Measurements from ENCODE around the gene SETD1B.
"Not testable (repeated sequence)": the region's sequence is repeated elsewhere in the genome, so short reads cannot be mapped to it uniquely, and the experiment has no call there.

Gene SETD1B

DNA sequence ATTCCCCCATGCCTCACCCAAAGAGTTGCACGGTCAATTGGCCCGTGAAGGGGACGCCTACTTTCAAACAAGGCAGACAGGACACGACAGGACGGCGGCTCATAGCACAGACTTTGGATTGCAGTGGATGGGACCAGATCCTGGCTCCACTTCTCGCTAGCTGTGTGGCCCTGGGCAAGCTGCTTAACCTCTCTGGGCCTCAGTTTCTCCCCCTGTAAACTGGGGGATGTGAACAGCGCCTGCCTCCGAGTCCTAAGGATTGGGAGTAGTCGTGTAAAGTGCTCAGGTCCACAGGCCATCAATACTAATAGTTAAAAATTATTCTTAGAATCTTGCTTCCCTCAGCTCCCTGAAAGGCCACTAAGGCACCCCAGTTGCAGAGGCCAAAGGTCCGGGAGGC lies 23.4 kb upstream of the SETD1B start:
- DNase-seq (ENCODE audit: low read depth): no peak

DNA sequence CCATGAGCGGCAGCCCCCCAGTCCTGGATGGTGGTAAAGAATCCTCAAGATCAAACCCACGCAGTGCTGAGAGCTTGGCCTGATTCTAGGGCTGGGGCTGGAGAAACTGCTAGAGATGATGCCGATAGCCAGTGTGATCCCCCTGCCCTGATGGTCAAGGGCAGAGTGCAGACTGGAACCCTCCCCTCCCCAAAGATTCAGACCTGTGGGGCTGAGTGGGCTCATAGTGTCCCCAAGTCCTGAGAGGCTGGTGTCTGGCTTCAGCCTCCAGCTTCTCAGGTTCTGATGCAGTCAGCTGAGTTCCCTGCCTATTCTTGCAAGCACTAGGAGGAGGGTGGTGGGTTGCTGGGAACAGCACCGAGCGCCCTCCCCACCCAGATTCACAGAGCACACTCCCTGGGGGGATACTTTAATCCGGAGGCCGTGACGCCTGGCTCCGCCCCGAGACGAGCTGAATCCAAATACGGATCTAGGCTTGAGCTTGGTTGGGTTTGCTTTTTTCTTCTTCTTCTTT lies 22.3 kb upstream of the SETD1B start:
- DNase-seq (ENCODE audit: low read depth): no peak

DNA sequence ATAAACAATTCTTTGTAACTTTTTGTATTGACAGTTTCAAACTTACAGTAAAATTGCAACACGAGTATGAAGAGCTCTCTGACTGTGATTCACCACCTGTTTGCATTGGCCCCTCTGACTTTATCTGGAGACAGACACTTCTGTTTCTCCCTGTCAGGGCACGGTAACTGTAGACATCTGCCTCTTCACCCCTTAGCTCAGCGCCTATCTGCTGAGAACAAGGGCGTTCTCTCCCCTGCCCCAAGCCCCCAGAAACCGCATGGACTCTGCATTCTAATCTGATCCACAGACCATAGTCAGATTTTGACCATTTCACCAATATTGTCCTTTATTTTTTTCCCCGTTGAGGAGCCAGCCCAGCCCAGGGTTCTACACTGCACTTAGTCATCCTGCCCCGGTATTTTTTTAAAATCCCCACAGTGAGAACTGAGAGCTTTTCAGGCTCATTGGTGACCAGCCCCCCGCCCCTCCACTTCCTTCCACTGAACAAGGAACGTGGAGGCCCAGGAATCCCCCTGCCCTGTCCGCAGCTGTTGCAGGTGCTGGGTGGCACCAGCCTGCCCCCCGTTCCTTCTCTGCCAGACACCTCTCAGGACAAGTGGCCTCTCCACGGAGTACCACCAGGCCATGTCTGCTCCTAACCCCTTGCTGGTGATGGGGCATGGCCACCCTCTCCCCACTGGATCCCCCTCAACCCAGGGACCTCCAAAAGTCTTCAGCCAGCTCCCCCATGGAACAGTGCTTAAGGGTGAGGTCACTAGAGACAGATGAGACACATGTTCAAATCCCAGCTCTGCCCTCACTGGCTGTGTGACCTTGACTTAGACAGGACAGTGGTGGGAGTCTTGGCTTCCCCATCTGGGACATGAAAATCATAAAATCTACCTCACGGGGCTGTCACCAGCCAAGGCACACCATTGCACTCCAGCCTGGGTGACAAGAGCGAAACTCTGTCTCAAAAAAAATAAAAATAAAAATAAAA lies 21.5 kb upstream of the SETD1B start:
- peak; percentile 58 for DNase-seq (ENCODE audit: low read depth)

DNA sequence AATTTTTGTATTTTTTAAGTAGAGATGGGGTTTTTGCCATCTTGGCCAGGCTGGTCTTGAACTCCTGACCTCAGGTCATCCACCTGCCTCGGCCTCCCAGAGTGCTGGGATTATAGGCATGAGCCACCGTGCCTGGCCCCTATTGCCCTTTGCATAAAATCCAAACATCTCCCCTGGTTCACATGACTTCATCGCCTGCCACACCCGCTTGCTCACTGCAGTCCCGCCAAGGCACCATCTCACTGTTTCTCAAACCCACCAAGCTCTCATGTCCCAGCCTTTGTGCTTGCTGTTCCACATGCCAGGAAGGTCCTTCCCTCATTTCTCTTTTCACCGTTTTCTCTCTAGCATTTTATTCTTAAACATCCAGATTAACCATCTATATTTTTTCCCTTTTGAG lies 20.0 kb upstream of the SETD1B start:
- DNase-seq (ENCODE audit: low read depth): peak; percentile 66

DNA sequence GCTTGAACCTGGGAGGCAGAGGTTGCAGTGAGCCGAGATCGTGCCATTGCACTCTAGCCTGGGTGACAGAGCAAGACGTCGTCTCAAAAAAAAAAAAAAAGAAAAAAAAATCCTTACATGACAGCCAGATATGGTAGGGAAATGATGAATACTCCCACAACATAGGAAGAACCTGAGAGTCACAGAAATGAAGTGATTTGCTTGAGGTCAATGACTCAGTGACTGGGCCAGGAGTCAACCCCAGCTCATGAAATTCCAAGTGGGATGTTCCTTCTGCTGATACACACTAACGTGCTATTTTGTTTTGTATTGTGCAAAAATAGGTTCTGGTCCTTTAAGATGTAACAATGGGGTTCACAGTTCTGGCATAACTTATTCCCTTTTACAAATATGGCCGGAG lies 19.3 kb upstream of the SETD1B start:
- DNase-seq (ENCODE audit: low read depth): peak; percentile 98

DNA sequence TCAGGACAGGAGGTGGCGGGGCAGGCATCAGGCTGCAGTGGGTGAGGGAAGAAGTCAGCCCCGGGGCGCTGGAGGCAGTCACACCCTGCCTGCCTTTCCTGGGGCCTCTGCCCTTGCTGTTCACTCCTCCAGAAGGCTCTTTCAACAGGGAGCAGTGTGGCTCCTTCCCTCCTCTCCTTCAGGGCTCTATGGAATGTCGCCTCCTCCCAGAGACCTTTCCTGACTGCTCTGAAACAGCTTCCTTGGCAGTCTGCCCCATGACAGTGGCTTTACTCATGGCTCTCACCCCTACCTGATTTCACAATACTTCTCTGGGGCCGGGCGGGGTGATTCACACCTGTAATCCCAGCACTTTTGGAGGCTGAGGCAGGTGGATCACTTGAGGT lies 17.4 kb upstream of the SETD1B start:
- peak; percentile 99 for DNase-seq (ENCODE audit: low read depth)

DNA sequence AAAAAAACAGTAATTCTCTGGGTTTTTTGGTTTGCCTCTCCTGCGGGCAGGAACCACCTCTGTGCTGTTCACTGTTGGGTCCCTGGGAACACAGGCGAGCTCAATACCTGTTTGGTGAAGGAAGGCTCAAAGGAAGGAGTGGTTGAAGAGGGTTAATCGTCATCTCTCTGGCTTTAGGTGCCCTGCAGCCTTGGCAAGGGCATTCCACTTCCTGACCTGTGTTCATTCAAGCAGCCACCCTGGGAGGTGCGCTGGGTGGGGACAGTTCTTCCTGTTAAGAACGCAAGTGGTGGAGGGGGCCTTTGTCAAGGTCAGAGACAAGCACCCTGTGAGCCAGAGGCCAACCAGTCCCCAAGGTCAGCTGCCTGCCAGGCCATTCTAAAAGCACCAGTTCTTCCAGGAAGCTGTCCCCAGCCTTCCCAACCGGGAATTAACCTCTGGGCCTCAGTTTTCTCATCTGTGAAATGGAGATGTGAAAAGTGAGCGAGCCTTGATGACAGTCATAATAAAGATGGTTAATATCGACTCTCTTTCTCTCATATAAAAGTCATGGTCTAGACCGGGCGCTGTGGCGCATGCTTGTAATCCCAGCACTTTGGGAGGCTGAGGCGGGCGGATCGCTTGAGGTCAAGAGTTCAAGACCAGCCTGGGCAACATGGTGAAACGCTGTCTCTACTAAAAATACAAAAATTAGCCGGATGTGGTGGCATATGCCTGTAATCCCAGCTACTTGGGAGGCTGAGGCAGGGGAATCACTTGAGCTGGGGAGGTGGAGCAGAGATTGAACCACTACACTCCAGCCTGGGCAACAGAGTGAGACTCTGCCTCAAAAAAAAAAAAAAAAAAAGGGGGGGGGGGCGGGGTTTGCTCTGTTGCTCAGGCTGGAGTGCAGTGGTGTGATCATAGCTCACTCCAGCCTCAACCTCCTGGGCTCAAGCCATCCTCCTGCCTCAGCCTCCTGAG lies 16.5 kb upstream of the SETD1B start:
- no peak for DNase-seq (ENCODE audit: low read depth)

DNA sequence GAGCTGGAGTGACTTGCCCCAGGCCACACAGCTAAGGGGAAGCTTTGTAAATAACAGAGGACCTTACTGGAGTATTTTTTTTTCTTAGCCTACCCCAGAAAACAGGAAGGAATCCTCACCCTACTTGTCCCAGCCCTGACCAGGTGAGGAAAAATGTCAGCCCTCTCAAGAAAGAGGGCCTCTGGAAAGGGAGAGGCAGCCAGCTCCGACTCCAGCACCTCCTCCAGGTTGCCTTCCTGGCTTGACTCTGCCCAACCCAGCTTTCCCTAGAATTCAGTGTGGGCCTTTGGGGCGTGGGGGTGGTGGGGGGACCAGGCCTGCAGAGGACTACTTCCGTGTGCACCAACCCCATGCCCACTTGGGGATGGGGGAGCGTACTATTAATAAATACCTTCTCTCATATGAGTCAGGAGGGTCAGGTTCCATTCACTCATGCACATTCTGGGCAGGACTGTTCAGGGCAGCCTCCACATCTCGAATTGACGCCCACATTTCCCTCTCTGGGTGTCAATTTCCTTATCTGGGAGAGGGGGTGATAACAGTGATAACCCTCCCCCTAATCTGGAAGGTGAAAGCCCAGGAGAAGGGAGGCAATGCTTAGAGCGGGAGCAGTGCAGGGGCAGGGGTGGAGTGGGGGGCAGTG lies 15.5 kb upstream of the SETD1B start:
- no peak for DNase-seq (ENCODE audit: low read depth)

DNA sequence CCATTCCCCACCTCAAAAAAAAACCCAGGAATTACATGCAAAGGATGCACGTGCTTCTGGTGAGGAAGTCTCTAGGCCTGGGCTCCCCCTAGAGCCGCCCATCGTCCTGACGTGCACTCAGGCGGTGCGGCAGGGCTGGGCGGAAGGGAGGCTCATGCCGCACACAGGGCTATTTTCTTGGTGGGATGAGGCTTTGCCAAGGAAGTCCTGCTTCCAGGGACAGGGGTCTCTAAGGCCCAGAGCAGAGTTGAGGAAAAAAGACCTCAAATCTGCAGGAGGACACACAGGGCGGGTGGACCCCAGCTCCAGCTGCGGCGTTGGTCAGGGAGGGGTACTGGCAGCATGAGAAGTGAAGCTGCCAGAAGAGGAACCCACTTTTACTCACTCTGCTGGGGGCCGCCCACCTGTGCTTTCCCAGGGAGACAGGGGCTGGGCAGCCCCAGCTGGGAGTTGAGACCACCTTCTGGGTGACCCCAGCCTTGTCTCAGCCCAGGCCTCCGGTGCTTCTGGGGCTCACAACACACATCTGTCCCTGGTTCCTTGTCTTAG lies 14.5 kb upstream of the SETD1B start:
- DNase-seq (ENCODE audit: low read depth): no peak

DNA sequence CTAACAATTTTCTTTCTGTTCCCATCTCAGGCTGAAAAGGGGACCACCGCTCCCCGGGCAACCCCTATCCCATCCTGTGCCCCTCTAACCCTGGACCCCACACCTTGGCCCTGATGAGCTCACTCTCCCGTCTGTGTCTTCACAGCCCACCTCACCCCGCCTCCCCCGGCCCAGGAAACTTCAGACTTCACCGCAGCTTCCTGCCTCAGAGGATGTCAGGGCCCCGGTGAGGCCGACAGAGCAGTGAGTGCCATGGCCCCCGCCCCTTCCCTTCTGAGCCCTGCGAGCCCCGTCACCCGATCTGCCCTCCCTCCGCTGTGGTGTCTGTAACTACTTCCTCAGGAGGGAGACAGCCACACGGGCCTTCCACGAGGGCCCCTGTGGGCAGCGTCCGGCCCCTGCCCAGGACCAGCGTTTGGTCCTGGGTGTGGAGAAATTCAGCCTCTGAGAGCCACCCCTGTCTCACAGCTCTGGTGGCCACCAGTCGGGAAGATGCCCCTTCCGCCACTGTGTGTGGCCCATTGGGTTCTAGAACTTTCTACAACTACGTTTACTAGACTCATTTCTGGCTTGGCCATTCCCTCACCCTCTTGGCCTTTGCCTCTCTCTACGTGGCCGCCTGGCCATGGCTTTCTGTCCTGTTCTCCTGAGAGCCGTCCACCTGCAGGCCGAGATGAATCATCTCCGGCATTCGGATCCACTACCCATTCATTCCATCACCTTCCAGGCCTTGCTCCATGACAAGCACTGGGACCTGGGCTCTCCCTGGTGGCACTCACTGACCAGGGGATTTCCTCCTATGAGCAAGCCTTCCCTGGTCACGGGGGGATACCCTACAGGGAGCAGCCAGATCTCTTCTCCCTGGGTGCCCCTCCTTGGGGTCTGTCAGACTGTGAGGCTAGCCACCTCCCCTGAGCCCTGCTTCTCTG lies 13.7 kb upstream of the SETD1B start:
- peak; percentile 63 for DNase-seq (ENCODE audit: low read depth)

DNA sequence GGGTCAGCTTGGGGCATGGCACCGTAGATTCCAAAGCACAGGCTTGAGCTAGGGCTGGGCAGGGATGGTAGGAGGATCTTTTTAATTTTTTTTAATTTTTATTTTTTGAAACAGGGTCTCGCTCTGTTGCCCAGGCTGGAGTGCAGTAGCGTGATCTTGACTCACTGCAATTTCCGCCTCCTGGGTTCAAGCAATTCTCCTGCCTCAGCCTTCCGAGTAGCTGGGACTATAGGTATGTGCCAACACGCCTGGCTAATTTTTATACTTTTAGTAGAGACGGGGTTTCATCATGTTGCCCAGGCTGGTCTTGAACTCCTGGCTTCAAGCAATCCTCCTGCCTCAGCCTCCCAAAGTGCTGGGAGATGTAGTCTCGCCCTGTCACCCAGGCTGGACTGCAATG lies 13.0 kb upstream of the SETD1B start:
- not testable (repeated sequence) for DNase-seq (ENCODE audit: low read depth)

DNA sequence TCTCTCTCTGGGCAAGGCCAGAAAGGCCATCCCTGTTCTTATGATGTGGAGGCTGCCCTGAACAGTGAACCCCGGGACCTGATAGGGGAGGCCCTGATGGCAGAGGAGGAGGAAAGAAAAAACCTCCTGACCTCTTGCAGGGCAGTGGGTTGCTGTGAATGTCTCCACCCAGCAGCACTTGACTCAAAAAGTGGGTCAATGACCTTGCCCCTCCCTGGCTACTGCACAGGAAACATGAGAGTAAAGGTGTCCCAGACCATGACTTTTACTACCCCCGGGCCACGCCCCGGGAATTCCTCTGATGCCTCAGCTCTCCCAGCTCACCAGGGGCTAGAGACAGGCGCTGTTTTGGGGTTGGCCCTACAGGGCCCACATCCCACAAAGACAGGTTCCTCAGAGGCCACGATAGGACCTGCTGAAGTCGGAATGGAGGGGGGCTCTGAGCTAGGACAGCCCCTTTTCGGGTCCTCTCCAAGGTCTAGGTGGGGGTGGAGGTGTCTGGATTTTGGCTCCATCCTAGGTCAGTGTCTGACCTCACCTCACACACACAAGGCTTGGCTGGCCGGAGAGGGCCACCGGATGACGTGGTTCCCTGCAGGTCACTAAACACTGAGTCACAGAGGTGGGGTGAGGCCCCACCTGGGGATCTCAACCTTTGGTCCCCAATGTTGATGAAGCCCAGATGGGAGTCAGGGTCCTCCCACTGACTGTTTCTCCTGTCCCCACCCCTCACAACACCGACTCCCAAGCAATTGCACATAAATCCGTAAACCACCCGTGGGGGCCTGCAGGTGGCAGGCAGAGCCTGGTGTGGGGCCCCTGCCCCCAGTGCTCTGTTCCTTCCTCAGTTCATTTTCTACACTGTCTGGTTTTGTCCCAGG lies 11.9 kb upstream of the SETD1B start:
- peak; percentile 42 for DNase-seq (ENCODE audit: low read depth)

DNA sequence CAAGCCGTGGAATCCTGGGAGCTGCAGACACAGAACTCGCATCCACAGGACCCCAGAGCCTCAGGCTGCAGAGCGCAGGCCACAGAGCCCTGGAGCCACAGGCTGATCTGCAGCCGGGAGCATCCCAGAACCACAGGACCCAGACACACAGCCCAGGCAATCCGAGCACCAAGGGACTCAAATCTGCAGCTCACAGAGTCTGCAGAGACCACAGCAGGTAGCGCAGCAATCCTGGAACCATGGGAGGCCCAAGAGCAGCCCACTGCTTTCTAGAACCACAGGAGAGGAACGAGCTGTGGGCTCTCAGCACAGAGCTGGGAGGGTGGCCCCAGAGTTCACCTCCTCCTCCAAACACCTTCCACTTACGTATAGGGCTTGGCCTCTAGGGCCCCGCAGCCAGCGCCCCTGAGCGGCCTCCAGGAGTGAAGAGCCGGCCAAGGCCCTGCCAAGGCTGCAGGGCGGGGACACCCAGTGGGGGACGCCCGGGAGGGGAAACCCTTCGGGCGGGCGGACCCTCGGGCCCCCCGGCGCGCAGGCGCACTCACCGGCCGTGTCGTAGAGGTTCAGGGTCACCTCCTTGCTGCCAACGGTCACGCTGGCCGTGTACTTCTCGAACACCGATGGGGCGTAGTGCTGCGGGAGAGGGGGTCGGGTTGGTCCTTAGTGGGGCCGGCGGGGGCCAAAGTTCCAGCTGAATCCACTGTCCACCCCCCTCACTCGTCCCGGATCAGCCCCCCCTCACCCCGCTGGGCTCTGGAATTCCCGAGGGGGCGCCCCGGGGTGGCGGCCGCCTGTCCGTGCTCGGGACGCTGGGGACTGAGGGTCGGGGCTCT lies 11.0 kb upstream of the SETD1B start:
- no peak for DNase-seq (ENCODE audit: low read depth)

DNA sequence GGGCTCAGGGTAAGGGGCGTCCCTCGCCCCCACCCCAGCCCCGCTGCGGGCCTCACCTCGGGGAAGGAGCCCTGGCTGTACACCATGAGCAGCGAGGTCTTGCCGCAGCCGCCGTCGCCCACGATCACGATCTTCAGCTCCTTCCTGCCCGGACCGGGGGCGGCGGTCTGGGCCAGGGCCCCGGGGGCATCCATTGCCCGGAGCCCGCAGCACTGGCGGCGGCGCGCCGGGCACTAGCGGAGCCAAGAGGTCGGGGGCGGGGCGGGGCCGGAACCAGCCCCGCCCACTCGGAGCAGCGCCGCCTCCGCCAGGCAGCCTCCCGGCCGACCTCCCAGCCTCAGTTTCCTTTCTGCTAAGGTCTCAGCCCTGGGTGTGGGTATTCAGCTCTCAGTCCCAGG lies 10.4 kb upstream of the SETD1B start, which contains the start of gene RHOF:
Gene RHOF (minus strand): TSS at position 249 of the 398 bp plus-strand sequence. CDS start 55 bp downstream, at position 194.
- DNase-seq (ENCODE audit: low read depth): peak; percentile 45

DNA sequence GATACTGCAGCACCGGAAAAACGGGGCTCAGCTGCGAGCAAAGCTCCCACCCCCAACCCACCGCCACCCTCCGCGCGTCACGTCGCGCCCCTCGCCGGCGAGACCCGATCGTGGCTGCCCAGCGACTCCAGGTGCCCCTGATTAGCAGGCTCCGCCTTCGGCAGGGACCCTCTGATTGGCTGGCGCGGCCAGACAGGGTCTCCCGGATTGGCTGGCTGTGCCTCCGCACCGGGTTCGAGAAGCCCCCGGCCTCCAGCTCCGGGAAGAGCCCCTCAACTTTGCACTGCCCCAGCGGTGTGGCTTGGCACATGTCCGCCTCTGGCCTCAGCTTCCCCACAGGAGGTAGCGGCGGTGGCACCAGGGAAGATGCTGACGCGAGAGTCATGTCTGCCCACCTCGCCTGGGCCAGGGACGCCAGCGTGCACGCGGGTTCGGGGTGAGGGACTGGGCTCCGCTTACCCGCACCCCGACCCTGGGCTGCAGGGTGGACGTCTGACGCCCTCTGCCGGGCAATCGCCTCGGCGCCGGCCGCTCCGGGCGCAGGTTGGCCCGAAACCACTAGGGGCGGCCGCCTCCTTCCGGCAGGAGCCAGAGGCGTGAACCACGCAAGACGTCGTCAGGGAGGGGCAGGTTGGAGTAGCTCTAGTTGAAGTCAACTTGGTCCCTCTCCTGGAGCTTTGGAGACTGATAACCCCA lies 9.8 kb upstream of the SETD1B start:
- peak; percentile 92 for DNase-seq (ENCODE audit: low read depth)

DNA sequence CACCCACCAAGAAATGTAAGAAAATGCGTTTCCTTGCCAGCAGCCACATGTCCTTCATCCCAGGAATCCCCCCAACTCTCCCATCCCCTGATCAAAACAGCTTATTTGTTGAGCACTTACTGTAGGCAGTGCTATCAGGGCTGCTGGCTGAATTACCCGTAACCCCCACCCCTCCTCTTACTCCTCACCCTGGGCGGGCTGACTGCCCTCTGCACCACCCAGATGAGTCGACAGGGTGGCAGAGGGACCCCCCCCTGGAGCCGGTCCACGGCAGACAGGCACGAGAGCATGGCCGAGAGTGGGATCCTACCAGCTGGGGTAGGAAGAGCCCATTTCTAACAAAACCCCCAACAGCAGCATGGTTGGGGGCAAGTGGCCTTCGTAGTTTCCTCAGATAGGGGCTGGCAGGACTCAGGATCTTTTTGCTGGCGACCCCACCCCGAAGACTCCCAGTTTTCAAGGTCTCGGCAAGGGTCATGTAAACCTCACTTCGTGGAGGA lies 9.2 kb upstream of the SETD1B start:
- no peak for DNase-seq (ENCODE audit: low read depth)
